GM12878 (cell line): ENCODE results near the gene MGST3.

ENCODE experiments used
- CREB1 ChIP-seq: IDR thresholded peaks from 2 replicates; pipeline ENCODE4 v1.6.1; 2012; ENCODE audit warnings: low read depth, mild to moderate bottlenecking, inconsistent platforms
- EGR1 ChIP-seq, 2 experiments: IDR thresholded peaks; 1 replicate in 1 of 2; 2 replicates in 1 of 2; pipeline ENCODE4 v1.6.1; 2011 to 2012; ENCODE audit warnings: low read depth in 2 of 2, low read length in 2 of 2, borderline replicate concordance in 1 of 2, mild to moderate bottlenecking in 1 of 2, moderate library complexity in 1 of 2
- ESRRA ChIP-seq: IDR thresholded peaks from 2 replicates; pipeline ENCODE4 v1.6.1; 2012; ENCODE audit warnings: mild to moderate bottlenecking, low read length, improper control_type of control experiment
- FOS ChIP-seq: IDR thresholded peaks from 3 replicates; pipeline ENCODE4 v1.6.1; 2011; ENCODE audit warnings: borderline replicate concordance; ENCODE audit not compliant: insufficient read length; ENCODE audit errors: extremely low read depth
- MXI1 ChIP-seq: fragments of 150-350 bp; IDR thresholded peaks from 2 replicates; pipeline ENCODE4 v1.6.1; 2011; ENCODE audit warnings: low read depth, mild to moderate bottlenecking, inconsistent platforms, low read length, improper control_type of control experiment
- RB1 ChIP-seq: fragments of 450-650 bp; formaldehyde crosslinking; IDR thresholded peaks from 2 replicates; pipeline ENCODE4 v1.6.1; 2017; ENCODE audit warnings: mild to moderate bottlenecking, borderline replicate concordance
- RCOR1 ChIP-seq: conservative IDR thresholded peaks from 2 replicates; pipeline ENCODE4 v1.6.1; 2012; ENCODE audit warnings: low read depth, low read length, improper control_type of control experiment
- ZNF384 ChIP-seq: IDR thresholded peaks from 2 replicates; pipeline ENCODE4 v1.6.1; 2012; ENCODE audit warnings: low read depth, mild to moderate bottlenecking, low read length, improper control_type of control experiment, borderline replicate concordance
- TF ChIP-seq, protein P1 (sequence below), 3 experiments: IDR thresholded peaks in 2 of 3; conservative IDR thresholded peaks in 1 of 3; 2 replicates each; pipeline ENCODE4 v1.5.1; 2011; ENCODE audit warnings: low read depth in 3 of 3, low read length in 3 of 3, mild to moderate bottlenecking in 3 of 3, control low read depth in 2 of 3, moderate library complexity in 2 of 3, inconsistent platforms in 1 of 3, mixed read lengths in 1 of 3; ENCODE audit not compliant: control insufficient read depth in 2 of 3, insufficient read depth in 1 of 3; ENCODE audit errors: extremely low read depth in 1 of 3
- TF ChIP-seq, protein P2 (sequence below): fragments of 450-650 bp; IDR thresholded peaks from 2 replicates; pipeline ENCODE4 v1.6.1; 2017; ENCODE audit warnings: antibody characterized with exemption, mild to moderate bottlenecking, moderate library complexity

DNA sequence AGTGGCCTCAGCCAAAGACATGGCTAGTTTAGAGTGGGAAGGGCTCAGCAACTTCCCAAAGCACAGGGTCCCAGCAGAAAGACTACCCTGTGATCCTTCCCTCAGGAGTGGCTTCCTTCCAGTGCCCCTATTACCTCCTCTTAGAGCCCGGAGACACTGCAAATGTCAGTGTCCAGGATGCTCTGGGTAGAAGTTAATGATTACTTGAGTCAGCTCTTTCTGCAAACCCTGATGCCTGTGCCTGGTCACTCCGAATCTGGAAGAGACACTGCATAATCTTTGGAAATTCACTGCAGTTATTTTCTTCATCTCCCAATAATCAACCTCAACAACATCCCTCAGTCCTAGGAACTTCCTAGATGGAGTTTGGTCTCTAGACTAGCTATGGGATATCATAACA lies 27.2 kb upstream of the MGST3 start:
- no peak for TF ChIP-seq CREB1
- TF ChIP-seq, protein P1, sequence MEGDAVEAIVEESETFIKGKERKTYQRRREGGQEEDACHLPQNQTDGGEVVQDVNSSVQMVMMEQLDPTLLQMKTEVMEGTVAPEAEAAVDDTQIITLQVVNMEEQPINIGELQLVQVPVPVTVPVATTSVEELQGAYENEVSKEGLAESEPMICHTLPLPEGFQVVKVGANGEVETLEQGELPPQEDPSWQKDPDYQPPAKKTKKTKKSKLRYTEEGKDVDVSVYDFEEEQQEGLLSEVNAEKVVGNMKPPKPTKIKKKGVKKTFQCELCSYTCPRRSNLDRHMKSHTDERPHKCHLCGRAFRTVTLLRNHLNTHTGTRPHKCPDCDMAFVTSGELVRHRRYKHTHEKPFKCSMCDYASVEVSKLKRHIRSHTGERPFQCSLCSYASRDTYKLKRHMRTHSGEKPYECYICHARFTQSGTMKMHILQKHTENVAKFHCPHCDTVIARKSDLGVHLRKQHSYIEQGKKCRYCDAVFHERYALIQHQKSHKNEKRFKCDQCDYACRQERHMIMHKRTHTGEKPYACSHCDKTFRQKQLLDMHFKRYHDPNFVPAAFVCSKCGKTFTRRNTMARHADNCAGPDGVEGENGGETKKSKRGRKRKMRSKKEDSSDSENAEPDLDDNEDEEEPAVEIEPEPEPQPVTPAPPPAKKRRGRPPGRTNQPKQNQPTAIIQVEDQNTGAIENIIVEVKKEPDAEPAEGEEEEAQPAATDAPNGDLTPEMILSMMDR (IDR thresholded peaks at IDR 0.05 in 2 of 3, conservative IDR thresholded peaks at IDR 0.05 in 1 of 3; ENCODE audit: control insufficient read depth in 2 of 3, extremely low read depth in 1 of 3, insufficient read depth in 1 of 3, low read depth in 3 of 3, low read length in 3 of 3): no peak
- no peak for TF ChIP-seq RCOR1
- TF ChIP-seq, protein P2, sequence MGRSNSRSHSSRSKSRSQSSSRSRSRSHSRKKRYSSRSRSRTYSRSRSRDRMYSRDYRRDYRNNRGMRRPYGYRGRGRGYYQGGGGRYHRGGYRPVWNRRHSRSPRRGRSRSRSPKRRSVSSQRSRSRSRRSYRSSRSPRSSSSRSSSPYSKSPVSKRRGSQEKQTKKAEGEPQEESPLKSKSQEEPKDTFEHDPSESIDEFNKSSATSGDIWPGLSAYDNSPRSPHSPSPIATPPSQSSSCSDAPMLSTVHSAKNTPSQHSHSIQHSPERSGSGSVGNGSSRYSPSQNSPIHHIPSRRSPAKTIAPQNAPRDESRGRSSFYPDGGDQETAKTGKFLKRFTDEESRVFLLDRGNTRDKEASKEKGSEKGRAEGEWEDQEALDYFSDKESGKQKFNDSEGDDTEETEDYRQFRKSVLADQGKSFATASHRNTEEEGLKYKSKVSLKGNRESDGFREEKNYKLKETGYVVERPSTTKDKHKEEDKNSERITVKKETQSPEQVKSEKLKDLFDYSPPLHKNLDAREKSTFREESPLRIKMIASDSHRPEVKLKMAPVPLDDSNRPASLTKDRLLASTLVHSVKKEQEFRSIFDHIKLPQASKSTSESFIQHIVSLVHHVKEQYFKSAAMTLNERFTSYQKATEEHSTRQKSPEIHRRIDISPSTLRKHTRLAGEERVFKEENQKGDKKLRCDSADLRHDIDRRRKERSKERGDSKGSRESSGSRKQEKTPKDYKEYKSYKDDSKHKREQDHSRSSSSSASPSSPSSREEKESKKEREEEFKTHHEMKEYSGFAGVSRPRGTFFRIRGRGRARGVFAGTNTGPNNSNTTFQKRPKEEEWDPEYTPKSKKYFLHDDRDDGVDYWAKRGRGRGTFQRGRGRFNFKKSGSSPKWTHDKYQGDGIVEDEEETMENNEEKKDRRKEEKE: no peak
- no peak for TF ChIP-seq ESRRA
- TF ChIP-seq ZNF384: no peak
- TF ChIP-seq FOS: no peak
- TF ChIP-seq RB1: no peak
- TF ChIP-seq MXI1: no peak
- TF ChIP-seq EGR1 (IDR thresholded peaks at IDR 0.05; ENCODE audit: borderline replicate concordance in 1 of 2, low read depth in 2 of 2, low read length in 2 of 2): no peak
